Lower leg skin (tissue), 4 donors: ENCODE data around the gene MICAL2. TPM values are rescaled to one million over a fixed set of nuclear protein-coding genes. Genes with fewer than 3 reads are reported as not detected.
"Not testable (repeated sequence)": the region's sequence is repeated elsewhere in the genome, so short reads cannot be mapped to it uniquely, and the experiment has no call there.

Experiments
- DNase-seq, 2 donors: peaks; one replicate each; pipeline ENCODE4 v3.0.0-alpha.2; 2019; ENCODE audit warnings: low spot score in 2 of 2
- H3K4me3 ChIP-seq: fragments of 200-600 bp; sonication (generic); 2 replicates; pipeline ENCODE4 v1.5.1; 2017; ENCODE audit warnings: mild to moderate bottlenecking, low read depth; ENCODE audit not compliant: poor library complexity, severe bottlenecking
- CTCF ChIP-seq, 3 donors: fragments of 450-650 bp; IDR thresholded peaks; one replicate each; pipeline ENCODE4 v1.5.1; 2016; ENCODE audit warnings: antibody characterized with exemption in 3 of 3, mild to moderate bottlenecking in 3 of 3, moderate library complexity in 2 of 3
- POLR2A ChIP-seq, 2 donors: fragments of 450-650 bp; IDR thresholded peaks; one replicate each; pipeline ENCODE4 v1.6.1; 2016 to 2017; ENCODE audit warnings: antibody characterized with exemption in 2 of 2, mild to moderate bottlenecking in 1 of 2, moderate library complexity in 1 of 2
- WGBS, 2 donors: methylation state at CpG; one replicate each; pipeline ENCODE4 v1.1.5; 2018; 5-methylcytosine and 5-hydroxymethylcytosine counted together
- intact Hi-C: fragments of 100-400 bp; cut with DNase I; formaldehyde crosslinking; loops from one replicate; pipeline ENCODE4 v1.15.0; 2023; ENCODE audit warnings: low total_unique reads
- total RNA-seq, 4 donors: library from RNA; depleted of rRNA; stranded (reverse); fragments of >200 nt; gene quantifications; one replicate each; pipeline ENCODE4 v1.1.0, GENCODE V29; 2016

MICAL2 gene
- total RNA-seq, 4 donors from 2014 or later, result 117 to 238 (median 145) TPM

- intact Hi-C loops, result no loop called here
- TF ChIP-seq POLR2A (IDR thresholded peaks at IDR 0.05) (no peak), CTCF (IDR thresholded peaks at IDR 0.05) (no peak)
- H3K4me3 ChIP-seq, result no peak overlapping the region
- 59% methylated on average over 7 of the region's 7 CpGs for WGBS, 2 donors
- DNase-seq, result no peak
Measured at GRCh38 chr11:12143461-12144258, 33.3 kb downstream of the MICAL2 start.

- TF ChIP-seq CTCF (IDR thresholded peaks at IDR 0.05), result no peak
- no peak for TF ChIP-seq POLR2A (IDR thresholded peaks at IDR 0.05)
- H3K4me3 ChIP-seq, result no peak overlapping the region
- WGBS, 2 donors, result 75 to 83% methylated on average over 11 of the region's 11 CpGs
- no peak for DNase-seq
- intact Hi-C loops, result no loop called here
Measured at GRCh38 chr11:12144330-12145174, 34.2 kb downstream of the MICAL2 start.

GRCh38 chr11:12146678-12147077 is 36.3 kb downstream of the MICAL2 start:
- 90 to 98% methylated on average over 2 to 3 of the region's 3 CpGs for WGBS, 2 donors
- intact Hi-C loops, DNase-seq, H3K4me3 ChIP-seq: not testable (repeated sequence)

GRCh38 chr11:12147827-12148226 is 37.4 kb downstream of the MICAL2 start:
- no peak for TF ChIP-seq POLR2A (IDR thresholded peaks at IDR 0.05)
- TF ChIP-seq CTCF (IDR thresholded peaks at IDR 0.05), result no peak
- intact Hi-C loops, result no loop called here
- 88 to 98% methylated on average over 5 of the region's 5 CpGs for WGBS, 2 donors
- H3K4me3 ChIP-seq, result no peak overlapping the region
- DNase-seq, result no peak

- no peak overlapping the region for H3K4me3 ChIP-seq
- no peak for TF ChIP-seq POLR2A (IDR thresholded peaks at IDR 0.05)
- TF ChIP-seq CTCF (IDR thresholded peaks at IDR 0.05), result no peak
- DNase-seq, result no peak
- intact Hi-C loops, result no loop called here
- WGBS, 2 donors, result 97 to 98% methylated on average over 3 of the region's 3 CpGs
Measured at GRCh38 chr11:12148466-12148865, 38.1 kb downstream of the MICAL2 start.

GRCh38 chr11:12148882-12149281 is 38.5 kb downstream of the MICAL2 start:
- WGBS, 2 donors, result 92% methylated on average over 4 of the region's 4 CpGs
- TF ChIP-seq CTCF (IDR thresholded peaks at IDR 0.05), result no peak
- TF ChIP-seq POLR2A (IDR thresholded peaks at IDR 0.05), result no peak
- no peak overlapping the region for H3K4me3 ChIP-seq
- no peak for DNase-seq
- intact Hi-C loops, result no loop called here
